DOHH2 (cell line): ENCODE measurements around the gene RABIF.

Experiments used
- H3F3A ChIP-seq: fragments of 200-600 bp; sonication (generic), shearing (Covaris generic); 2 replicates; pipeline ENCODE4 v1.6.0; 2016; ENCODE audit warnings: antibody characterized with exemption, mild to moderate bottlenecking; ENCODE audit not compliant: control insufficient read depth, insufficient read depth
- H3K27ac ChIP-seq: fragments of 200-600 bp; sonication (generic); 2 replicates; pipeline ENCODE4 v1.5.1; 2014; ENCODE audit warnings: low read depth, mild to moderate bottlenecking, low read length, moderate library complexity
- H3K27me3 ChIP-seq: fragments of 200-600 bp; sonication (generic); 2 replicates; pipeline ENCODE4 v1.6.1; 2014; ENCODE audit warnings: mild to moderate bottlenecking, low read length, mixed read lengths; ENCODE audit not compliant: control insufficient read depth
- H3K36me3 ChIP-seq: fragments of 200-600 bp; sonication (generic); 2 replicates; pipeline ENCODE4 v1.6.1; 2014; ENCODE audit warnings: mild to moderate bottlenecking, low read length, moderate library complexity, mixed read lengths; ENCODE audit not compliant: control insufficient read depth
- H3K4me1 ChIP-seq: fragments of 200-600 bp; sonication (generic); 2 replicates; pipeline ENCODE4 v1.6.1; 2014; ENCODE audit warnings: mild to moderate bottlenecking, low read length, mixed read lengths; ENCODE audit not compliant: control insufficient read depth
- H3K4me2 ChIP-seq: fragments of 200-600 bp; sonication (generic); 2 replicates; pipeline ENCODE4 v1.6.0; 2014; ENCODE audit warnings: mild to moderate bottlenecking, low read length, moderate library complexity
- H3K4me3 ChIP-seq: fragments of 200-600 bp; sonication (generic); 2 replicates; pipeline ENCODE4 v1.5.1; 2014; ENCODE audit warnings: mild to moderate bottlenecking, low read length, mixed read lengths
- H3K79me2 ChIP-seq: fragments of 200-600 bp; sonication (generic); 2 replicates; pipeline ENCODE4 v1.6.1; 2014; ENCODE audit warnings: mild to moderate bottlenecking, low read length, mixed read lengths; ENCODE audit not compliant: control insufficient read depth
- H3K9me2 ChIP-seq: fragments of 200-600 bp; sonication (generic); replicated peaks from 2 replicates; pipeline ENCODE4 v1.6.1; 2014; ENCODE audit warnings: mild to moderate bottlenecking, low read length, mixed read lengths; ENCODE audit not compliant: control insufficient read depth
- H3K9me3 ChIP-seq: fragments of 200-600 bp; sonication (generic); 2 replicates; pipeline ENCODE4 v1.6.1; 2014; ENCODE audit warnings: antibody characterized with exemption, low read length, mixed read lengths; ENCODE audit not compliant: control insufficient read depth, insufficient read depth
- H4K20me1 ChIP-seq: fragments of 200-600 bp; sonication (generic); 2 replicates; pipeline ENCODE4 v1.6.0; 2014; ENCODE audit warnings: low read depth, mild to moderate bottlenecking, antibody characterized with exemption, low read length, moderate library complexity; ENCODE audit not compliant: control insufficient read depth, insufficient read depth
- CTCF ChIP-seq: fragments of 200-600 bp; sonication (generic); IDR thresholded peaks from one replicate; pipeline ENCODE4 v1.5.1; 2014; ENCODE audit warnings: antibody characterized with exemption, mild to moderate bottlenecking, low read depth, low read length; ENCODE audit not compliant: poor library complexity, severe bottlenecking
- EZH2phosphoT487 ChIP-seq: fragments of 200-600 bp; sonication (generic); IDR thresholded peaks from 2 replicates; pipeline ENCODE4 v1.6.1; 2017; ENCODE audit warnings: borderline replicate concordance, mild to moderate bottlenecking, antibody characterized with exemption, low read length, moderate library complexity, mixed read lengths

Gene RABIF

GRCh38 chr1:202858331-202858730 lies 30.6 kb downstream of the RABIF start:
- Histone ChIP-seq H4K20me1 (no peaks in the 10 kb centered on the region), H3K27me3 (peaks cover 30% of the 10 kb centered on the region), H3F3A (no peaks in the 10 kb centered on the region), H3K27ac (no peak overlapping the region), H3K4me1 (no peaks in the 10 kb centered on the region), H3K4me3 (no peak overlapping the region), H3K9me2 (no peaks in the 10 kb centered on the region), H3K4me2 (no peak overlapping the region), H3K79me2 (no peaks in the 10 kb centered on the region), H3K9me3 (no peaks in the 10 kb centered on the region), H3K36me3 (no peaks in the 10 kb centered on the region)
- TF ChIP-seq EZH2phosphoT487, result no peak
- no peak for TF ChIP-seq CTCF

- no peaks in the 10 kb centered on the region for H3K9me3 ChIP-seq
- H3K79me2 ChIP-seq, result no peaks in the 10 kb centered on the region
- no peaks in the 10 kb centered on the region for H4K20me1 ChIP-seq
- peaks cover under 1% of the 10 kb centered on the region; the same call in 1 of the 2 replicates for H3K4me1 ChIP-seq
- no peaks in the 10 kb centered on the region for H3K36me3 ChIP-seq
- no peaks in the 10 kb centered on the region for H3F3A ChIP-seq
- no peak overlapping the region for H3K4me2 ChIP-seq
- H3K9me2 ChIP-seq, result no peaks in the 10 kb centered on the region
- H3K4me3 ChIP-seq, result no peak overlapping the region
- TF ChIP-seq EZH2phosphoT487 (no peak), CTCF (no peak)
- H3K27ac ChIP-seq, result no peak overlapping the region
- H3K27me3 ChIP-seq, result peaks cover 18% of the 10 kb centered on the region
These were observed 31.8 kb downstream of the RABIF start for GRCh38 chr1:202857136-202857610.

- Histone ChIP-seq H4K20me1 (no peaks in the 10 kb centered on the region), H3K4me2 (no peak overlapping the region), H3K9me3 (no peaks in the 10 kb centered on the region), H3K9me2 (no peaks in the 10 kb centered on the region), H3F3A (no peaks in the 10 kb centered on the region), H3K4me3 (no peak overlapping the region), H3K36me3 (no peaks in the 10 kb centered on the region), H3K79me2 (no peaks in the 10 kb centered on the region), H3K27ac (no peak overlapping the region), H3K4me1 (peaks cover 6% of the 10 kb centered on the region), H3K27me3 (peaks cover 7% of the 10 kb centered on the region)
- TF ChIP-seq EZH2phosphoT487 (no peak), CTCF (no peak)
These were observed 32.9 kb downstream of the RABIF start for GRCh38 chr1:202856014-202856413.
